ENCODE results near the gene SH2D2A.

Gene SH2D2A

GRCh38 chr1:156862584-156862983, 45.9 kb upstream of the SH2D2A start:
- Histone ChIP-seq H3K9me2 (replicated peaks; ENCODE audit: low read depth, low read length) (no peaks in the 10 kb centered on the region), H3K4me2 (ENCODE audit: low read depth, low read length, poor library complexity, severe bottlenecking) (peak overlapping the region; percentile 51), H2AFZ (ENCODE audit: low read length) (no peak overlapping the region), H3K36me3 (ENCODE audit: insufficient read depth, low read length) (no peaks in the 10 kb centered on the region), H3K4me1 (ENCODE audit: insufficient read depth, low read length, poor library complexity, severe bottlenecking) (peaks cover 58% of the 10 kb centered on the region), H3F3A (ENCODE audit: low read depth) (no peaks in the 10 kb centered on the region), H3K9me3 (ENCODE audit: insufficient read depth, low read depth, low read length) (no peaks in the 10 kb centered on the region), H3K27me3 (ENCODE audit: insufficient read depth, low read length, poor library complexity, severe bottlenecking) (no peaks in the 10 kb centered on the region), H3K4me3 (ENCODE audit: low read length, poor library complexity, severe bottlenecking) (peak overlapping the region; percentile 20), H3K9ac (ENCODE audit: low read depth, low read length, poor library complexity, severe bottlenecking) (peak overlapping the region; percentile 50), H4K20me1 (ENCODE audit: insufficient read depth, low read length, poor library complexity, severe bottlenecking) (no peaks in the 10 kb centered on the region), H3K79me2 (ENCODE audit: insufficient read depth, low read length) (no peaks in the 10 kb centered on the region)
- no peak for TF ChIP-seq EZH2phosphoT487 (IDR thresholded peaks at IDR 0.05; ENCODE audit: borderline replicate concordance)
- TF ChIP-seq CTCF (conservative IDR thresholded peaks at IDR 0.05; ENCODE audit: low read length), result no peak

- Histone ChIP-seq H3K36me3 (ENCODE audit: insufficient read depth, low read length) (no peaks in the 10 kb centered on the region), H3K4me3 (ENCODE audit: low read length, poor library complexity, severe bottlenecking) (peak within 1 kb of the TSS; percentile 55), H3K4me1 (ENCODE audit: insufficient read depth, low read length, poor library complexity, severe bottlenecking) (peaks cover 42% of the 10 kb centered on the region), H3F3A (ENCODE audit: low read depth) (no peaks in the 10 kb centered on the region), H3K4me2 (ENCODE audit: low read depth, low read length, poor library complexity, severe bottlenecking) (peak within 1 kb of the TSS; percentile 59), H4K20me1 (ENCODE audit: insufficient read depth, low read length, poor library complexity, severe bottlenecking) (no peaks in the 10 kb centered on the region), H3K9me3 (ENCODE audit: insufficient read depth, low read depth, low read length) (no peaks in the 10 kb centered on the region), H3K27me3 (ENCODE audit: insufficient read depth, low read length, poor library complexity, severe bottlenecking) (no peaks in the 10 kb centered on the region), H3K9ac (ENCODE audit: low read depth, low read length, poor library complexity, severe bottlenecking) (no peak within 1 kb of the TSS), H2AFZ (ENCODE audit: low read length) (peak within 1 kb of the TSS; percentile 82), H3K79me2 (ENCODE audit: insufficient read depth, low read length) (no peaks in the 10 kb centered on the region), H3K9me2 (replicated peaks; ENCODE audit: low read depth, low read length) (no peaks in the 10 kb centered on the region)
- no peak for TF ChIP-seq EZH2phosphoT487 (IDR thresholded peaks at IDR 0.05; ENCODE audit: borderline replicate concordance)
- TF ChIP-seq CTCF (conservative IDR thresholded peaks at IDR 0.05; ENCODE audit: low read length), result no peak
Measured at GRCh38 chr1:156860628-156861423, 44.2 kb upstream of the SH2D2A start, which contains the start of gene NTRK1. TSS of gene NTRK1 (plus strand) at chr1:156860865. CDS start at chr1:156860935, 70 bp downstream.

GRCh38 chr1:156860113-156860627, 43.5 kb upstream of the SH2D2A start:
- Histone ChIP-seq H3F3A (ENCODE audit: low read depth) (no peaks in the 10 kb centered on the region), H2AFZ (ENCODE audit: low read length) (peak overlapping the region; percentile 82), H3K9ac (ENCODE audit: low read depth, low read length, poor library complexity, severe bottlenecking) (no peak overlapping the region), H3K4me2 (ENCODE audit: low read depth, low read length, poor library complexity, severe bottlenecking) (peak overlapping the region; percentile 59), H3K4me1 (ENCODE audit: insufficient read depth, low read length, poor library complexity, severe bottlenecking) (peaks cover 37% of the 10 kb centered on the region), H3K4me3 (ENCODE audit: low read length, poor library complexity, severe bottlenecking) (peak overlapping the region; percentile 55), H4K20me1 (ENCODE audit: insufficient read depth, low read length, poor library complexity, severe bottlenecking) (no peaks in the 10 kb centered on the region), H3K36me3 (ENCODE audit: insufficient read depth, low read length) (no peaks in the 10 kb centered on the region), H3K9me3 (ENCODE audit: insufficient read depth, low read depth, low read length) (no peaks in the 10 kb centered on the region), H3K9me2 (replicated peaks; ENCODE audit: low read depth, low read length) (no peaks in the 10 kb centered on the region), H3K79me2 (ENCODE audit: insufficient read depth, low read length) (no peaks in the 10 kb centered on the region), H3K27me3 (ENCODE audit: insufficient read depth, low read length, poor library complexity, severe bottlenecking) (no peaks in the 10 kb centered on the region)
- TF ChIP-seq EZH2phosphoT487 (IDR thresholded peaks at IDR 0.05; ENCODE audit: borderline replicate concordance) (no peak), CTCF (conservative IDR thresholded peaks at IDR 0.05; ENCODE audit: low read length) (peak; percentile 35)
